Fibroblast of lung (primary cell): ENCODE data around the gene PDE8B.
"Not testable (repeated sequence)": the region's sequence is repeated elsewhere in the genome, so short reads cannot be mapped to it uniquely, and the experiment has no call there.

Experiments
- CTCF ChIP-seq, 2 donors: IDR thresholded peaks in 1 of 2; conservative IDR thresholded peaks in 1 of 2; 1 replicate in 1 of 2; 2 replicates in 1 of 2; pipeline ENCODE4 v1.5.1; 2011 to 2012; ENCODE audit warnings: low read length in 2 of 2, control low read depth in 1 of 2, inconsistent platforms in 1 of 2, low read depth in 1 of 2, mild to moderate bottlenecking in 1 of 2
- EZH2 ChIP-seq: IDR thresholded peaks from 2 replicates; pipeline ENCODE4 v1.5.1; 2012; ENCODE audit warnings: low read length, control low read depth, mild to moderate bottlenecking; ENCODE audit errors: missing control alignments

- not testable (repeated sequence) for TF ChIP-seq CTCF (conservative IDR thresholded peaks at IDR 0.05 in 1 of 2, IDR thresholded peaks at IDR 0.05 in 1 of 2; ENCODE audit: low read depth in 1 of 2, low read length in 2 of 2); EZH2
Observed at GRCh38 chr5:77475041-77475440, 264.6 kb downstream of the PDE8B start.
